ENCODE data around the gene C6orf89.

DNA sequence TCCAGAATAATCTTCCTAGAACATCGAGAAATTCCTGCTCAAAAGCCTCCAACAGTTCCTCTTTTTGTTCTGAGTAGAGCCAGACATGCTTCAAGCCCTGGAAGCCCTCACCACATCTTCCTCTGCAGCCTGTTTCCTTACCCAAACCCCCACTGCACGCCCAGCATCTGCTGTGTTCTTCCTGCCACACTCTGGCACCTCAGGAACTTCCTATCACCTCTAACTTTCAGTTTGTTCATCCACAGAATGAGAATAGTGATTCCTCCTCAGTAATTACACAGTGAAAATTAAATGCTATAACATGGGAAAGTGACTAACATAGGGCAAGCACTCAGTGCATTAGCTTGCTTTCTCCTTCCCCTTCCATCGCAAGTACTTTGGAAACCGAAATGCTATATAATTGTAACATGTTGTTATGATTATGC lies 26.3 kb downstream of the C6orf89 start:
- TF ChIP-seq CTCF (IDR thresholded peaks at IDR 0.05) (no peak), POLR2A (IDR thresholded peaks at IDR 0.05) (no peak)
